Left cardiac atrium (tissue), 4 donors: ENCODE data around the gene ZNF575. TPM values are rescaled to one million over a fixed set of nuclear protein-coding genes. Genes with fewer than 3 reads are reported as not detected.

Source experiments
- ATAC-seq, 2 donors: fragments of 200-7000 bp; cut with Tn5 transposase; one replicate each; pipeline ENCODE4 v1.9.1; 2020; ENCODE audit warnings: mild to moderate bottlenecking in 2 of 2, moderate library complexity in 2 of 2
- DNase-seq: peaks from one replicate; pipeline ENCODE4 v3.0.0-alpha.2; 2020
- intact Hi-C, 2 donors: fragments of 100-400 bp; cut with DNase I; formaldehyde crosslinking; loops; one replicate each; pipeline versions ENCODE4 v1.14.1 to v1.15.1; 2022 to 2023
- long read RNA-seq: library from polyadenylated mRNA; unstranded; transcript quantifications from one replicate; pipeline ENCODE4 v2.0.0, GENCODE V29; 2021
- total RNA-seq, 2 donors: library from RNA; stranded (reverse); fragmentation: NEBNext Ultra II Directional; extraction: Animal tissue kit (Norgen Biotek cat#: 25700); gene quantifications; one replicate each; pipeline ENCODE4 v1.2.1, GENCODE V29; 2021
- donor health status: DM: no; HTN: yes; CAD: no.
- donor health status: DM: no; HTN: yes; CAD: no; lungs with severe emphysema.
- donor health status: DM: yes; HTN: yes; CAD: no.
- donor health status: Dilated cardiomyopathy.

Gene ZNF575, protein sequence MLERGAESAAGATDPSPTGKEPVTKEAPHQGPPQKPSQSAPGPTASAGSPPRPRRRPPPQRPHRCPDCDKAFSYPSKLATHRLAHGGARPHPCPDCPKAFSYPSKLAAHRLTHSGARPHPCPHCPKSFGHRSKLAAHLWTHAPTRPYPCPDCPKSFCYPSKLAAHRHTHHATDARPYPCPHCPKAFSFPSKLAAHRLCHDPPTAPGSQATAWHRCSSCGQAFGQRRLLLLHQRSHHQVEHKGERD
- 1 to 10 TPM; 1.1 to 1.6 TPM for total RNA-seq
- long read RNA-seq = 0 reads

DNA sequence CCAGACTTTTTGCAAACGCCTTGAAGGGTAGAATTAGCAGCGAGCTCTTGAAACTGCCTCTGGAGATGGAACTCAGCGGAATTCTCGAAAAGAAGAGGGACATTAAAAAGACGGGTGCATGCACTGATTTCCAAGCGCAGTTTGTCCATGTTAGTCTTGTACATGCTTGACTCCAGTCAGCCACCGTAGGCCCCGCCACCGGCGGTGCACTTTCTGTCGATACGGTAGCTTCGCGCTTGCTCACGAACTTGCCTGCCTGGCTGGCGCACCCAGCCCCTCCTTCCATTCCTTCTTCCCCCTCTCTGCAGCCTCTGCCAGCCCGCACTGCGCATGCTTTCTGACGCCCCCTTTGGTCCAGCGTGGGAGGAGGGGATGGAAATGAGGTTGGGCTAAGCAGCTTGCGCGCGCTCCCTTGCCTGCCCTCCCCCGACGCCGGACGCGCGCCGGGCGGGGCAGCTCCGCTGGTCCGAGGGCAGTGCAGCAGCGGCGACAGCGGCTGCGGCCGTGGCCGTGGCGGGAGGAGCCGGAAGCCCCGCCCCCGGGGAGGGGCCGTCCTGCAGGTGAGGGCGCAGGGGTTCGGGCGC, at the start of gene ZNF575:
TSS of gene ZNF575 (plus strand) at position 227 of the 584 bp plus-strand sequence. CDS start 1,235 bp downstream, outside the sequence.
- intact Hi-C loops = loop anchor here in 1 of 2 donors (5.0 to 10.0 kb wide), 2 partner anchors 134 to 252 kb away; partner anchors contain the start of gene KCNN4
- ATAC-seq (peak; percentile 82 to 83), DNase-seq (peak; percentile 89)

DNA sequence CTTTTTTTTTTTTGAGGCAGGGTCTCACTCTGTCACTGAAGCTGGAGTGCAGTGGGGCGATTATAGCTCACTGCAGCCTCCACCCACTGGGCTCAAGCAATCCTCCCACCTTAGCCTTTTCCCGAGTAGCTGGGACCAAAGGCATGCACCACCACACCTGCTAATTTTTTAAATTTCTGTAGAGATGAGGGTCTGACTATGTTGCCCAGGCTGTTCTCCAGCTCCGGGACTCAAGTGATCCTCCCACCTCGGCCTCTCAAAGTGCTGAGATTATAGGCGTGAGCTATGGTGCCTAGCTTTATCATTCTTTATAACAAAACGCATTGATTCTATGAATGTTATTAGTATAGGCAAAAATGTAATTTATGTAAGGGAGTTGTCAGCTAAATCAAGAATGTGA, 49.7 kb upstream of the ZNF575 start:
- ATAC-seq = no peak
- intact Hi-C loops = no loop called here

DNA sequence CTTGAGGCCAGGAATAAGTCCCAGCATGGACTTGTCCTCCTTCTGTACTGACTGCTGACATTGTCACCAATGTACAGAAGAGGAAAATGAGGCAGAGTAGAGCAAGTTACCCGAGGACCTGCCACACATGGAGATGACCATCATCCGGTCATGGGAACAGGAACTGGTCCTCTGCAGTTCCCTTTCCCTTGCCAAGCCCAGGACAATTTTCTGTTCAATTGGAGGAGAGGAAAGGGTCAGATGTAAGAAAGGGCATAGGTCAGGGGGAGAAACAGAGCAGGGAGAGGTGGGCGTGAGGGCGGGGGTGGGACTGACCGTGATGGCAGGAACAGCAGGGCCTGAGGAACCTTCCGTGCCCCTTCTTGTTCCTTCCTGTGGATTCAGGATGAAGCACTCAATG, 47.0 kb upstream of the ZNF575 start:
- no peak for ATAC-seq
- no peak for DNase-seq
- intact Hi-C loops = no loop called here

More for the DNA sequence above, 49.7 kb upstream of the ZNF575 start:
- DNase-seq = no peak

DNA sequence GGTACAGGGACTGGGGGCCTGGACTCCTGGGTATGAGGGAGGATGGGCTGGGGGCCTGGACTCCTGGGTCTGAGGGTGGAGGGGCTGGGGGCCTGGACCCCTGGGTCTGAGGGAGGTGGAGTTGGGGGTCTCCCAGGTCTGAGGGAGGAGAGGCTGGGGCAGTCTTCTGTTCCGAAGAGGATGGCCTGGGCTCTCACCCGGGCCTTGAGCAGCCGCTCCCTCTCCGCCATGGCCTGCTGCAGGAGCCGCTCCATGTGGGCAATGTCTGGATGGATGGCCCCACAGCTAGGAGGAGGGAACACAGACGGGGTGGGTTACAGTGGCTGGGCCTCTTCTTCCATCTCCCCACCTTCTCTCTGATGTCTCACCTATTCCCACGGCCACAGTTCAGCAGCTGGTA, 46.6 kb upstream of the ZNF575 start:
- intact Hi-C loops = no loop called here
- ATAC-seq (no peak), DNase-seq (no peak)

DNA sequence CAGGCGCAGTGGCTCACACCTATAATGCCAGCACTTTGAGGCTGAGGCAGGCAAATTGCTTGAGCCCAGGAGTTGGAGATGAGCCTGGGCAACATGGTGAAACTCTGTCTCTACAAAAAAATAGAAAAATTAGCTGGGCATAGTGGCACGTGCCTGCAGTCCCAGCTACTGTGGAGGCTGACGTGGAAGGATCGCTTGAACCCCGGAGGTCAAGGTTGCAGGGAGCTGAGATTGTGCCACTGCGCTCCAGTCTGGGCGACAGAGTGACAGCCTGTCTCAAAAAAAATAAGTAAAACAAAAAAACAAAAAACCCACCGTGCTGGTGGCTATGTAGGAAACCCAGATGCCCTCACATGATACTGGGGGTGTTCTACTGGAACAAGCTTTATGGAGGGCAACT, 44.8 kb upstream of the ZNF575 start:
- ATAC-seq (no peak), DNase-seq (no peak)
- intact Hi-C loops = no loop called here

DNA sequence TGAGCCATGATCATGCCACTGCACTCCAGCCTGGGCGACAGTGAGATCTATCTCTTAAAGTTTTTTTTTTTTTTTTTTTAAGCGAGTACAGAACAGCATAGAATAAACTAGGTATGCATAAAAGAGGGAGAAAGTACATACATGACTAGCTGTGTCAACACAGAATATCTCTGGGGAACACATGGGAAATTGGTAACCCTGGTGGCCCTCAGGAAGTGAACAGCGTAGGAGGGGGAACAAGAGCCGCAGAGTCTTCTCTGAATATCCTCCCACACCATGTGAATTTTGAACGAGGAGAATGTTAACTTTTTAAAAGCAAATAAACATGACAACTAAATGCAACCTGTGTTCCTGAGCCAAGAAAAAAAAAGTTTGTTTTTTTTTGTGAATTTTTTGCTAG, 43.7 kb upstream of the ZNF575 start:
- no peak for DNase-seq
- peak in 1 of 2 donors; percentile 19 for ATAC-seq

DNA sequence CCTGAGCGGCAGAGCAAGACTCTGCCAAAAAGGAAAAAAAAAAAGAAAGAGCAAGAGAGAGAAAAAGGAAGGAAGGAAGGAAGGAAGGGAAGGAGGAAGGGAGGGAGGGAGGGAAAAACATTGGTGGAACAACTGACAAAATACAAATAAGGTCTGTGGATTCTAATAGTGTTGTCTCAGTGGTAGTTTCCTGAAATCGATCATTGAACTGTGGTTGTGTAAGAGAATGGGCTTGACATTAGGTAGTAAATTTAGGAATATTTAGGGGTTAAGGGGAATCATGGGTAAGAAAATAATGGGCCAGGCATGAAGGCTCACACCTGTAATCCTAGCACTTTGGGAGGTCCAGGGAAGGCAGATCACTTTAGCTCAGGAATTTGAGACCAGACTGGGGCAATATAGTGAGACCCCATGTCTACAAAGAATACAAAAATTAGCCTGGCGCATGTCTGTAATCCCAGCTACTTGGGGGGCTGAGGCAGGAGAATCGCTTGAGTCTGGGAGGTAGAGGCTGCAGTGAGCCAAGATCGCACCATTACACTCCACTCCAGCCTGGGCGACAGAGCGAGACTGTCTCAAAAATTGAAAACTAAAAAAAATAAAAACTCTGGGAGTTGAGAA, 42.9 kb upstream of the ZNF575 start:
- intact Hi-C loops = no loop called here
- no peak for DNase-seq
- ATAC-seq = no peak

More for the DNA sequence above, 43.7 kb upstream of the ZNF575 start:
- intact Hi-C loops = no loop called here

DNA sequence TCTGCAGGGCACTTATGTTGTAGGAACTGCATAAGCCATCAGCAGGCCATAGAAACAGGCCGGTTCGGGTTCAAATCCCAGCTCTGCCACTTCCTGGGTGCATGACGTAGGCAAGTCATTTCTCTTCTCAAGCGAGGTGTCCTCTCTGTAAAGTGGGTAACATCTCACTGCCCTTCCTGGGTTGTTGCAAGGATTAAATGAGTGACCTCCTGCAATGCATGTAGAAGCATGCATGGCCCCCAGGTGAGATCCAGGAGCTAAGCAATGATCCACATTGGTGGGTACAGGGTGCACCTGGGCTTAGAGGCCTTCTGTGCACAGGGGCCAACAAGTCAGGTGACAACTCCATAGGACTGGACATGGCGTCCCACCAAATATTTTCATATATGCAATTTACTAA, 42.2 kb upstream of the ZNF575 start:
- no peak for DNase-seq
- intact Hi-C loops = no loop called here
- ATAC-seq = no peak

DNA sequence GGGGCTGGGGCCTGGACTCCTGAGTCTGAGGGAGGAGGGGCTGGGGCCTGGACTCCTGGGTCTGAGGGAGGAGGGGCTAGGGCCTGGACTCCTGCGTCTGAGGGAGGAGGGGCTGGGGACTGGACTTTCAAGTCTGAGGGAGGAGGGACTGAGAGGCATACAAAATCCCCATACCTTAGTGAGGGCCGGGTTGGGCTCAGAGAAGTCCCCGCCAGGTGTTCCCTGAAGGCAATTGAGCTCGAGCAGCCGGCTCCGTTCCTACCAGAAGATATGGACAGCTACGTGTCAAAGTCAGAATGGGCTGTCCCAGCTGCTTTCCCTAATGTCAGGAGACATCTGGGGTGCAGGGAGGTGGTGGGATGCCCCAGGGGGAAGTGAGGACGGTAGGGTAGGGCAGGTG, 37.9 kb upstream of the ZNF575 start:
- ATAC-seq (no peak), DNase-seq (no peak)

DNA sequence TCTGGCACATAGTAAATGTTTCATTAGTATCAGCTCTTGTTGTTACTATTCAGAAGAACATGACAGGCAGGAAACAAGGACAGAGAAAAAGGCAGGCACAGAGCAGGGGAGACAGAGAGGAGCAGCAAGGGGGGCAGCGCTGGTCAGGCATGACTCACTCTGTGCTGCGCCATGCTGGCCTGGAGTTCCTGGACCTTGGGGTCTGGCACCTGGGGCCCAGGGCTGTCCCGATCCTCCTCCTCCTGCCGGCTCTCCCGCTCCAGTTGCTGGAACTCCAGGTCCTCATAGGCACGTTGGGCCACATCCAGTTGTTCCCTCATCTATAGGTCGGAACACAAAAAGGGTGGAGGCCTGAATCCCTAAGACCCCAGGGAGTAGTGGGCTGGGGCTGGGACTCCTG, 36.0 kb upstream of the ZNF575 start:
- intact Hi-C loops = no loop called here
- no peak for ATAC-seq
- DNase-seq = no peak

More for the DNA sequence above, 37.9 kb upstream of the ZNF575 start:
- intact Hi-C loops = no loop called here

DNA sequence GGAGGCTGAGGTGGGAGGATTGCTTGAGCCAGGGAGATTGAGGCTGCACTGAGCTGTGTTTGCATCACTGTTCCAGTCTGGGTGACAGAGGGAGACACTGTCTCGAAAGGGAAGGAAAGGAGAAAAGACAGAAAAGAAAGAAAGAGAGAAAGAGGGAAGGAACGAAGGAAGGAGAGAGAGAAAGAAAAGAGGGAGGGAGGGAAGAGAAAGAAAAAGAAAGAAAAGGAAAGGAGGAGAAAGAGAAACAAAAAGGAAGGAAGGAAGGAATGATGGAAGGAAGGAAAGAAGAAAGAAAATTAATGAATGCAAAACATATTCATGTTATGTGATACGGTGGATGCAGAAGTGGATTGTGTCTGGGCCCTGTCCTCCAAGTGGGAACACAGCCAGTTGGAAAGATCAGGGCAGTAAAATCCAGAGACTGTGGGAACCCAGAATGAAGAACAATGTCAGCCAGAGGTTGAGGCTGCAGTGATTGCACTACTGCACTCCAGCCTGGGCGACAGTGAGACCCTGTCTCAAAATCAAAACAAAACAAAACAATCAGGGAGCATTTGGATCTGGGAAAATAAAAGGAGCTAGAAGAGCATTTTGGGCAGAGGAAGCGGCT, 34.6 kb upstream of the ZNF575 start:
- ATAC-seq (peak; percentile 18 to 77), DNase-seq (no peak)
- intact Hi-C loops = no loop called here

DNA sequence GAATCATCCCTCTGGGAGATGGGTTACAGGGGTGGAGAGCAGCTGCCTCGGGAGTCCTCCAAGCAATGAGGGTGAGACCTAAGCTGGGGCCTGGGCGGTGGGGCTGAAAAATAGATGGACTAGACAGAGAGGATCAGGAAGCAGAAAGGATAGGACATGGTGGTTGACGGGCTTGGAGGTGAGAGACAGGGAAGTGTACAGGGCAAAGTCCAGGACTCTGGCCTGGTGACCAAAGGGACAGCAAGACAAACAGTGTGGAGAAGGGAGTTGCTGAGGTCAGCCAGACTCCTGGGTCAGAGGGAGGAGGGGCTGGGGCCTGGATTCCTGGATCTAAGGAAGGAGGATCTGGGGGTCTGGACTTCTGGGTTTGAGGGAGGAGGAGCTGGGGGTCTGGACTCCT, 33.9 kb upstream of the ZNF575 start:
- DNase-seq = no peak
- intact Hi-C loops = no loop called here
- ATAC-seq = no peak

DNA sequence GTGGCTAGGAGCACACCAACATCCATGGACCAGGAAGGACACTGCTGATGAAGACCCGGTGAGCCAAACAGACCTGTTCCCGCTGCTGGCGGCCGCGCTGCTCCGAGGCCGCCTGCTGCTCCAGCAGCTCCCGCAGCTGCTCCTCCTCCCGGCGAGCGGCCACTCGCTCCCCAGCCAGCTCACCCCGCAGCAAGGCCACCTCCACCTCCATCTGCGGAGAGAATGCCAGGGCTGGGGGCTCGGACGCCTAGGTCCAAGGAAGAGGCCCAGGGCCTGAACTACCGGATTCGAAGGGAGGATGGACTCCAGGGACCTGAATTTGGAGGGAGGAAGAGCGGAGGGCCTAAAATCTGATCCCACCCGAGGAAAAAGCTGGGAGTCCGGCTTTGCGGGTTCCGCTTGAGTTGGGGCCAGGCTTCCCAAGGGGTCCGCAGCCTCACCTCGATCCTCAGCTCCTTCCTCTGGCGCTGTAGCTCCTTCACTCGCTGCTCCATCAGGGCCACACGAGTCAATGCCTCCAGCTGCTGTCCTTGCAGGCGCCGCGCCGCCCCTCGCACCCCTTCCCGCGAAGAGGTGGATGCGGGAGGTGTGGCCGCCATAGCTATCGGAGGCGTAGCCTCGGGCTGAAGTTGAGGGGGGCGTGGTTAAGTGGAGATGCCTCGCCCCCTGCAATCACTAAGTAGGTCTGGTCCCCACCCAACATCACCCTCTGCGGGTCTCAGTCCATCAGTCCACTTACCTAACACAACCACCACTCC, 31.1 kb upstream of the ZNF575 start:
- no peak for ATAC-seq
- intact Hi-C loops = no loop called here
- peak; percentile 39 for DNase-seq

DNA sequence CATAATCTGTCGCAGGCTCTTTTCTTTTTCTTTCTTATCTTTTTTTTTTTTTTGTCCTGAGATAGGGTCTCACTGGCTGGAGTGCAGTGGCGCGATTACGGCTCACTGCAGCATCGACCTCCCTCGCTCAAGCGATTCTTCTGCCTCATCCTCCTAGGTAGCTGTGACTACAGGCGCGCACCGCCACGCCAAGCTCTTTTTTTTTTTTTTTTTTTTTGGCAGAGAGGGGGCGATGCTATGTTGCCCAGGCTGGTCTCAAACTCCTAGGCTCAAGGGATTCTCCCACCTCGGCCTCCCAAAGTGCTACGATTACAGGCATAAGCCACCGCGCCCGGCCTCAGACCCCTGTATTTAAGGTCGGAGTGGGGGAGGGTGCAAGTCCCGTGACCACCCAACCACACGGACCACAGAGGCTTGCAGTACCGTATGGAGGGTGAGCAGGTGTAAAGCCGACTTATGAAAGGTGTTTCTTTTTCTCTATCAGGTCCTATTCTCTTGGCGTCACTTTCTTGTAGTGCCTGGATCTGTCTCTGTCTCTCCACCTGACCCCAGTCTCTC, 30.5 kb upstream of the ZNF575 start:
- intact Hi-C loops = no loop called here
- ATAC-seq (no peak), DNase-seq (no peak)

DNA sequence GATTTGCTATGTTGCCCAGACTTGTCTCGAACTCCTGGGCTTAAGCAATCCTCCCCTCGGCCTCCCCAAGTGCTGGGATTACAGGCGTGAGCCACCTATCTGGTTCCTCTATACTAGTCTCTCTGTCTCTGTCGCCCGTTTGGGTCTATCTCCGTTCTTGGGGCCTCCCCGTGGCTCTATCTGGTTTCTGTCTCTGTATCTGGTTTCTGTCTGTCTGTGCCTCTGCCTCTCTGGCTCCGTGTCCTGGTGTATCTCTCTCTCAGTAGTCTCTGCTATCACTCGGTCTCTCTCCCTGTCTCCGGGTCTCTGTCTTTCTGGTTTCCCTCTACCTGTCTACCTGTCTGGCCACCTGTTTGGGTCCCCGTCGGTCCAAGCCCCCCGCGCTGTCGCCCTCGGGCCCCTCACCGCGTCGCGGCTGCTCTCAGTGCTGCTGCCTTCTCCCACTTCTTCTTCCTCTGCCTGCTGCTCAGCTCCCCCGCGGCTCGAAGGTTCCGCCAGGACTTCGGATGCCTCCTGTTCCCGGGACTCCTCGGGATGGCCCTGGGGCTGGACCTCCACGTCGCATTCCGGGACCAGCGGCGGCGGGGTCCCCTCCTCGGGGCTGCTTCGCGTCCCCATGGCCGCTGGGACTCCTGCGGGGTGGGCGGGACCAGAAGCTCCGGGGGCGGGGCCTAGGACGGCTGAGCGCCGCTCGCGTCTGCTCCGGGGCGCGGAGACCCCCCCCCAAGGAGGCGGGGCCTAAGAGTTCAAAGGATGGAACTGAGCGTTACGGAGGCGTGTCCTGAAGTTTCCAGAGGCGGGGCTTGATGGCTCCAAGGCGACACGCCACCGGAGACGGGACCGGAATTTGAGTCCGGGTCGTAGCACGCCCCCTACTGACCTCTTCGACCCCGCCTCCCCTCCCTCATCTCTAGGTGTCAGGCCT, 29.2 kb upstream of the ZNF575 start:
- intact Hi-C loops = no loop called here

DNA sequence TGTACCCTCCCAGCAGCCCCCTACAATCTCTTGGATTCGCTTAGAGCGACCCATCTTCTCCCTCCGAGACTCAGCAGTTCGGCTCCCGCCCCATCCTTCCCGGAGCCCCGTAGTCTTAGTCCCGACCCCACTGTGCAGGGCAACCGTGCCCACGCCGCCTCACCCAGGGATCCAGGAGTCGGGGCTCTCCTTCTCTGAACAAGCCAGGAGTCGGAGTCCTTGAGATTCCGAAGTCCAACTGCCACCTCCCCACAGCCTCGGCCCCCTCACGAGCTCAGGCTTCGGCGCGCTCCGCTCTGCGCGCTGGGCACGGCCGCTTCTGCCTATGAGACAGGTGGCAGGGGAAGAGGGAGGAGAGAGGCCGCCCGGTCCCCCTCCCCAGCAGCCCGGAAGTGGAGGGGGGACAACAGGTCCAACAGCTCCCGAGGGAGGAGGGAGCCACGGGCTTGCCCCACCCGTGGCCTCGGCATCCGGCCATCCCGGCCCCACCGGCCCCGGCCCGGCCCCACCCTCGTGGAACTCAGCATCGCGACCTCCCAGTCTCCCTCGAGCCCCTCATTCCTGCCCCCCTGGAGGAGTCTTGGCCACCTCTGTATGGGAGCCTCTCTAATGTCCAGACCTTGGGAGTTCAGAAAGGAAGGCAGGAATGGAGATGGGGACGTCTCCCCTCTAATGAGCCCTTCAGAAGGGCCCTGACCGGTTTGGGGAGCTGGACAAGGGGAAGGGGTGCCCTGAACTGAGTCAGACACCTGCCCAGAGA, 28.4 kb upstream of the ZNF575 start, which contains the start of gene PHLDB3:
TSS of gene PHLDB3 (minus strand) at position 321 of the 760 bp plus-strand sequence. CDS start 628 bp downstream, outside the sequence.
- ATAC-seq (peak; percentile 32 to 55), DNase-seq (peak; percentile 43)
- intact Hi-C loops = no loop called here

More for the DNA sequence above, 29.2 kb upstream of the ZNF575 start:
- DNase-seq (peak; percentile 99), ATAC-seq (peak; percentile 99)

DNA sequence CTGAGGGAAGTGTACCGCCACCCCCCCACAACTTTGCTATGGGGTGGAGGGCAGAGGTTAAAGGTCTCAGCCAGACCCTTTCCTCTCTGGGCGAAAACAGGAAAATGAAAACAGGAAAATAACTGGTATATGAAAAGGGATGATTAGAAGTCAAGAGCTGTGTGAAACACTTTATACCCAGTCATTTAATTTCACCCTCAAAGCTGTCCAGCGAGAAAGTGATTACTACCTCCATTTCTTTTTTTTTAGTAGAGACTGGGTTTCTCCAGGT, 27.9 kb upstream of the ZNF575 start:
- intact Hi-C loops = no loop called here
- ATAC-seq = no peak

More for the DNA sequence above, 27.9 kb upstream of the ZNF575 start:
- DNase-seq = no peak
